Measurements from ENCODE around the gene TFDP2. TPM values are rescaled to one million over a fixed set of nuclear protein-coding genes. Genes with fewer than 3 reads are reported as not detected.

The TFDP2 gene
- total RNA-seq, 1 experiment from 2014 or later, result 48.2 TPM

DNA sequence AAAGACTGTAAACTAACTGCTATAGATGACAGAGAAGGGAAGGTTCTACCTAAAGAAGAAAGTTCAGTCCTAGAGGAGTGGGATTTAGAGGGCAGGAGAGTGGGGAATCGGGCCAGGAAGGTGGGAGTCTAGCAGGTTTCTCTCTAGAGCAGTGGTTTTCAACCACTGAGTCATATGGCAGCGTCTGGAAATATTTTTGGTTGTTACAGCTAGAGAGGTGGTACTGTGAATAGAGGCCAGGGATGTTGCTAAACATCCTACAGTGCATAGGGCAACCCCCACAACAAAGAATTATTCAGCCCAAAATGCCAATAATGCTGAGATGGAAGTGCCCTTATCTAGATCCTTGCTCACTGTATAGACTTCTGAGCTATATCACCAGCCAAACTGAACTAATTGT is 244.2 kb downstream of the TFDP2 start:
- Histone ChIP-seq H3K4me3 (no peak overlapping the region), H3K9me3 (ENCODE audit: insufficient read depth, low read depth) (peaks cover 3% of the 10 kb centered on the region), H3K36me3 (ENCODE audit: low read depth) (peaks cover 14% of the 10 kb centered on the region; the same call in 1 of the 2 replicates), H3K27me3 (ENCODE audit: insufficient read depth, low read depth) (no peaks in the 10 kb centered on the region), H3K79me2 (ENCODE audit: low read depth) (no peaks in the 10 kb centered on the region), H3K9me2 (ENCODE audit: insufficient read depth) (no peaks in the 10 kb centered on the region), H3F3A (ENCODE audit: insufficient read depth, low read depth) (no peaks in the 10 kb centered on the region; the same call in none of the 2 replicates), H4K20me1 (ENCODE audit: insufficient read depth) (no peaks in the 10 kb centered on the region), H3K4me2 (no peak overlapping the region), H3K27ac (no peak overlapping the region), H2AFZ (no peak overlapping the region), H3K4me1 (replicated peaks; ENCODE audit: insufficient read depth) (no peaks in the 10 kb centered on the region)
- intact Hi-C loops (cut with micrococcal nuclease; ENCODE audit: unreplicated experiment), result no loop called here
- TF ChIP-seq CTCF (conservative IDR thresholded peaks at IDR 0.05) (no peak), EZH2 (IDR thresholded peaks at IDR 0.05; ENCODE audit: low read depth) (no peak)
- no peak for DNase-seq
- ChIA-PET POLR2A (ENCODE audit: unreplicated experiment) (no interaction called here), CTCF (no interaction called here)
- no TSS peak for BruUV-seq (replicated peaks)

- intact Hi-C loops (cut with micrococcal nuclease; ENCODE audit: unreplicated experiment), result no loop called here
- ChIA-PET CTCF (no interaction called here), POLR2A (ENCODE audit: unreplicated experiment) (no interaction called here)
- Histone ChIP-seq H3K27me3 (ENCODE audit: insufficient read depth, low read depth) (no peaks in the 10 kb centered on the region), H3K4me3 (no peak overlapping the region), H3K36me3 (ENCODE audit: low read depth) (peaks cover 24% of the 10 kb centered on the region; the same call in 1 of the 2 replicates), H3K4me2 (no peak overlapping the region), H3K79me2 (ENCODE audit: low read depth) (no peaks in the 10 kb centered on the region), H2AFZ (no peak overlapping the region), H3K27ac (no peak overlapping the region), H3K9me2 (ENCODE audit: insufficient read depth) (no peaks in the 10 kb centered on the region), H3K9me3 (ENCODE audit: insufficient read depth, low read depth) (peaks cover 12% of the 10 kb centered on the region), H4K20me1 (ENCODE audit: insufficient read depth) (no peaks in the 10 kb centered on the region), H3F3A (ENCODE audit: insufficient read depth, low read depth) (no peaks in the 10 kb centered on the region; the same call in none of the 2 replicates), H3K4me1 (replicated peaks; ENCODE audit: insufficient read depth) (no peaks in the 10 kb centered on the region)
- BruUV-seq (replicated peaks), result no TSS peak
- no peak for TF ChIP-seq EZH2 (IDR thresholded peaks at IDR 0.05; ENCODE audit: low read depth)
- TF ChIP-seq CTCF (conservative IDR thresholded peaks at IDR 0.05), result no peak
- DNase-seq, result no peak
Observed at GRCh38 chr3:141904203-141904602, 245.1 kb downstream of the TFDP2 start.

GRCh38 chr3:141901914-141902313 is 247.4 kb downstream of the TFDP2 start:
- ChIA-PET POLR2A (ENCODE audit: unreplicated experiment) (no interaction called here), CTCF (no interaction called here)
- H3K9me2 ChIP-seq (ENCODE audit: insufficient read depth), result no peaks in the 10 kb centered on the region
- H3F3A ChIP-seq (ENCODE audit: insufficient read depth, low read depth), result no peaks in the 10 kb centered on the region; the same call in none of the 2 replicates
- H2AFZ ChIP-seq, result no peak overlapping the region
- no peak for TF ChIP-seq CTCF (conservative IDR thresholded peaks at IDR 0.05)
- TF ChIP-seq EZH2 (IDR thresholded peaks at IDR 0.05; ENCODE audit: low read depth), result no peak
- DNase-seq, result no peak
- BruUV-seq (replicated peaks), result no TSS peak
- H3K36me3 ChIP-seq (ENCODE audit: low read depth), result peaks cover 25% of the 10 kb centered on the region
- H3K4me2 ChIP-seq, result no peak overlapping the region
- no peaks in the 10 kb centered on the region for H3K27me3 ChIP-seq (ENCODE audit: insufficient read depth, low read depth)
- intact Hi-C loops (cut with micrococcal nuclease; ENCODE audit: unreplicated experiment), result no loop called here
- H4K20me1 ChIP-seq (ENCODE audit: insufficient read depth), result no peaks in the 10 kb centered on the region
- H3K4me3 ChIP-seq, result no peak overlapping the region
- no peaks in the 10 kb centered on the region for H3K4me1 ChIP-seq (replicated peaks; ENCODE audit: insufficient read depth)
- H3K9me3 ChIP-seq (ENCODE audit: insufficient read depth, low read depth), result peaks cover 18% of the 10 kb centered on the region
- H3K79me2 ChIP-seq (ENCODE audit: low read depth), result peaks cover 9% of the 10 kb centered on the region
- no peak overlapping the region for H3K27ac ChIP-seq
